Suprapubic skin (tissue), 4 donors: ENCODE measurements around the gene CACNG7.

ENCODE experiments used
- CTCF ChIP-seq, 2 donors: fragments of 200-600 bp in 1 of 2; fragments of 450-650 bp in 1 of 2; sonication (generic) in 1 of 2; IDR thresholded peaks; one replicate each; pipeline ENCODE4 v1.5.1; 2016 to 2019; ENCODE audit warnings: antibody characterized with exemption in 2 of 2, mild to moderate bottlenecking in 1 of 2, moderate library complexity in 1 of 2
- EP300 ChIP-seq: sonication (generic); formaldehyde crosslinking; IDR thresholded peaks from one replicate; pipeline ENCODE4 v1.6.1; 2017; ENCODE audit warnings: antibody characterized with exemption
- POLR2A ChIP-seq, 2 donors: fragments of 450-650 bp; IDR thresholded peaks; one replicate each; pipeline ENCODE4 v1.6.1; 2017; ENCODE audit warnings: antibody characterized with exemption in 2 of 2, mild to moderate bottlenecking in 2 of 2, moderate library complexity in 2 of 2
- POLR2AphosphoS5 ChIP-seq, 3 donors: sonication (generic); formaldehyde crosslinking; IDR thresholded peaks; one replicate each; pipeline ENCODE4 v1.6.1; 2017; ENCODE audit warnings: antibody characterized with exemption in 3 of 3

GRCh38 chr19:53985863-53986262 is 76.8 kb downstream of the CACNG7 start:
- TF ChIP-seq CTCF (IDR thresholded peaks at IDR 0.05), result no peak
- no peak for TF ChIP-seq POLR2A (IDR thresholded peaks at IDR 0.05)
- no peak for TF ChIP-seq EP300
- TF ChIP-seq POLR2AphosphoS5 (IDR thresholded peaks at IDR 0.05), result no peak
